Upper lobe of left lung (tissue), 6 donors: ENCODE data around the gene GRIK4. TPM values are rescaled to one million over a fixed set of nuclear protein-coding genes. Genes with fewer than 3 reads are reported as not detected.
"Not testable (repeated sequence)": the region's sequence is repeated elsewhere in the genome, so short reads cannot be mapped to it uniquely, and the experiment has no call there.

Experiments
- ATAC-seq, 2 donors: fragments of 200-7000 bp; cut with Tn5 transposase; one replicate each; pipeline ENCODE4 v1.9.1; 2022; ENCODE audit warnings: mild to moderate bottlenecking in 2 of 2, moderate library complexity in 2 of 2; ENCODE audit not compliant: low FRiP score in 2 of 2
- DNase-seq, 2 donors: peaks; one replicate each; pipeline ENCODE4 v3.0.0-alpha.2; 2019 to 2020
- H3K27ac ChIP-seq, 4 donors: fragments of 200-600 bp; sonication (generic); one replicate each; pipeline ENCODE4 v1.5.1; 2016 to 2019
- H3K27me3 ChIP-seq, 4 donors: fragments of 200-600 bp; sonication (generic); one replicate each; pipeline ENCODE4 v1.5.1; 2017 to 2019
- H3K36me3 ChIP-seq, 4 donors: fragments of 200-600 bp; sonication (generic); one replicate each; pipeline ENCODE4 v1.5.1; 2016 to 2019
- H3K4me1 ChIP-seq, 4 donors: fragments of 200-600 bp; sonication (generic); one replicate each; pipeline ENCODE4 v1.5.1; 2018 to 2019
- H3K4me3 ChIP-seq, 4 donors: fragments of 200-600 bp; sonication (generic); one replicate each; pipeline ENCODE4 v1.5.1; 2017 to 2019; ENCODE audit warnings: mild to moderate bottlenecking in 2 of 4, moderate library complexity in 1 of 4
- H3K9me3 ChIP-seq, 4 donors: fragments of 200-600 bp; sonication (generic); one replicate each; pipeline ENCODE4 v1.5.1; 2018 to 2019
- CTCF ChIP-seq, 6 experiments: fragments of 450-650 bp in 4 of 6; fragments of 200-600 bp in 2 of 6; sonication (generic) in 2 of 6; IDR thresholded peaks; one replicate each; pipeline ENCODE4 v1.5.1; 2016 to 2019; ENCODE audit warnings: antibody characterized with exemption in 6 of 6
- EP300 ChIP-seq, 4 donors: sonication (generic); formaldehyde crosslinking; IDR thresholded peaks; one replicate each; pipeline ENCODE4 v1.5.1; 2017; ENCODE audit warnings: antibody characterized with exemption in 4 of 4, control low read depth in 2 of 4
- POLR2A ChIP-seq, 4 donors: fragments of 450-650 bp; IDR thresholded peaks; one replicate each; pipeline ENCODE4 v1.5.1; 2016 to 2017; ENCODE audit warnings: antibody characterized with exemption in 4 of 4, mild to moderate bottlenecking in 2 of 4
- POLR2AphosphoS5 ChIP-seq, 2 donors: sonication (generic); formaldehyde crosslinking; IDR thresholded peaks; one replicate each; pipeline ENCODE4 v1.5.1; 2017; ENCODE audit warnings: antibody characterized with exemption in 2 of 2
- WGBS, 2 donors: methylation state at CpG; one replicate each; pipeline ENCODE4 v1.1.5; 2017 to 2018; 5-methylcytosine and 5-hydroxymethylcytosine counted together
- total RNA-seq, 6 donors: library from RNA; depleted of rRNA in 4 of 6; stranded (reverse); fragments of >200 nt in 4 of 6; gene quantifications; one replicate each; pipeline versions ENCODE4 v1.1.0 to v1.2.1, GENCODE V29; 2016 to 2021
- donor health status: DM: no; HTN: no; CAD: no; lungs with moderate emphysema.
- donor health status: DM: no; HTN: yes; CAD: no; lungs with severe emphysema.

GRIK4 gene
- total RNA-seq, 6 donors from 2014 or later, result 0.30 to 8.4 (median 0.78) TPM

GRCh38 chr11:120579611-120580031 lies 68.1 kb downstream of the GRIK4 start:
- ATAC-seq, result no peak
- no peak for DNase-seq

GRCh38 chr11:120581313-120581712 lies 69.8 kb downstream of the GRIK4 start:
- Histone ChIP-seq H3K4me1 (no peaks in the 10 kb centered on the region), H3K27ac (no peak overlapping the region), H3K4me3 (no peak overlapping the region), H3K27me3 (no peaks in the 10 kb centered on the region), H3K36me3 (no peaks in the 10 kb centered on the region), H3K9me3 (peaks cover 0 to 3% (median 0%) of the 10 kb centered on the region in 4 donors)
- 29 to 42% methylated on average over 4 of the region's 4 CpGs for WGBS, 2 donors
- DNase-seq (no peak), ATAC-seq (no peak)
- no peak for TF ChIP-seq CTCF (IDR thresholded peaks at IDR 0.05)

More at GRCh38 chr11:120579611-120580031, 68.1 kb downstream of the GRIK4 start:
- no peaks in the 10 kb centered on the region for H3K4me1 ChIP-seq
- H3K4me3 ChIP-seq, result no peak overlapping the region
- peaks cover 0 to 3% (median 0%) of the 10 kb centered on the region in 4 donors for H3K9me3 ChIP-seq
- no peaks in the 10 kb centered on the region for H3K27me3 ChIP-seq
- no peaks in the 10 kb centered on the region for H3K36me3 ChIP-seq
- WGBS, 2 donors, result 78 to 79% methylated on average over 7 of the region's 7 CpGs
- no peak overlapping the region for H3K27ac ChIP-seq
- TF ChIP-seq POLR2AphosphoS5 (IDR thresholded peaks at IDR 0.05), result no peak
- no peak for TF ChIP-seq POLR2A (IDR thresholded peaks at IDR 0.05)
- no peak for TF ChIP-seq EP300 (IDR thresholded peaks at IDR 0.05)
- TF ChIP-seq CTCF (IDR thresholded peaks at IDR 0.05), result no peak

- not testable (repeated sequence) for H3K27me3 ChIP-seq, H3K36me3 ChIP-seq, H3K4me1 ChIP-seq, ATAC-seq, H3K4me3 ChIP-seq, H3K9me3 ChIP-seq, H3K27ac ChIP-seq, DNase-seq
- 95 to 96% methylated on average over 3 of the region's 3 CpGs for WGBS, 2 donors
Measured at GRCh38 chr11:120582535-120582934, 71.0 kb downstream of the GRIK4 start.

DNA sequence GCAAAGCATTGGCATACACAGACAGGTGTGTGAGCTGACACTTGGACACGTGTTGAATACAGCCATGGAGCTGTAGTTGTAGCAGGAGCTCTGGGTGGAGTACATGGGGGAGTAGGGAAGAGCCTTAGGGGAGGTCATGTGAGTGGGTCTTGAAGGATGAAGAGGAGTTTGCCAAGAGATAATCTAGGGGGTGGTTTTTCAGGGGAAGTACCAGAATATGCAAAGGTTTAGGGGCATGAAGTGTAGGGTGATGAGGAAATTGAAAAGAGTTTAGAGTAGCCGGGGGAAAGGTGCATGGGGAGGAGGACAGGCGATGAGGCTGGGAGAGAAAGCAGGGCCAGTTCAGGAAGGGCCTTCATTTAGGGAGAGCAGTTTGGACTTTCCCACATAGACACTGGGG lies 74.5 kb downstream of the GRIK4 start:
- peaks cover 0 to 3% (median 0%) of the 10 kb centered on the region in 4 donors for H3K9me3 ChIP-seq
- H3K4me1 ChIP-seq, result no peaks in the 10 kb centered on the region
- no peak overlapping the region for H3K4me3 ChIP-seq
- no peak for ATAC-seq
- no peak for DNase-seq
- H3K27ac ChIP-seq, result no peak overlapping the region
- H3K27me3 ChIP-seq, result no peaks in the 10 kb centered on the region
- TF ChIP-seq CTCF (IDR thresholded peaks at IDR 0.05) (no peak), POLR2A (IDR thresholded peaks at IDR 0.05) (no peak), EP300 (IDR thresholded peaks at IDR 0.05) (no peak), POLR2AphosphoS5 (IDR thresholded peaks at IDR 0.05) (no peak)
- H3K36me3 ChIP-seq, result no peaks in the 10 kb centered on the region
- WGBS, 2 donors, result 63 to 74% methylated on average over 3 of the region's 3 CpGs

DNA sequence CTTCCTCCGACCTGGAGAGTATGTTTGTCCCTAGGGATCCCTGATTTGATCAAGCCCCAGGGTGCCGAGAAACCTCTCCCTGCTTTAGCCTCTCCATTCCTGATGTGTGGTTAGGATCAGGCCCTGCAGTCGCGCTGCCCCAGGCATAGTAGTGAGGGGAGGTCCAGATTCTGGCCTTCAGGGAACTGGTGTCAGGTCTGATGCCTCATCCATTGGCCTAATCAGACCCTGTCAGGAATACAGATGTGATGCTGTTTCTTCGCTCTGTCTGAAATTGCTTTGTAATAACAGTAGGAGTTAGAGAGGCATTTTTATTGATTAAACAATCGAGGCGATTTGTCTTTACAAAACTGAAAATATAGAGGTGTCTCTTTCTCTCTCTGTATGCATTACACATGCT lies 75.2 kb downstream of the GRIK4 start:
- 87 to 91% methylated on average over 5 to 7 of the region's 7 CpGs for WGBS, 2 donors
- Histone ChIP-seq H3K27ac (no peak overlapping the region), H3K36me3 (no peaks in the 10 kb centered on the region), H3K9me3 (peaks cover 0 to 3% (median 0%) of the 10 kb centered on the region in 4 donors), H3K4me3 (no peak overlapping the region), H3K4me1 (no peaks in the 10 kb centered on the region), H3K27me3 (no peaks in the 10 kb centered on the region)
- TF ChIP-seq POLR2AphosphoS5 (IDR thresholded peaks at IDR 0.05), result no peak
- no peak for TF ChIP-seq POLR2A (IDR thresholded peaks at IDR 0.05)
- no peak for TF ChIP-seq EP300 (IDR thresholded peaks at IDR 0.05)
- TF ChIP-seq CTCF (IDR thresholded peaks at IDR 0.05), result no peak
- no peak for ATAC-seq
- no peak for DNase-seq
